Astrocyte (in vitro differentiated cells and primary cell): Measurements from ENCODE around the gene IRX1. TPM values are rescaled to one million over a fixed set of nuclear protein-coding genes. Genes with fewer than 3 reads are reported as not detected.

Source experiments
- DNase-seq: peaks from one replicate; pipeline ENCODE4 v3.0.0-alpha.2; 2010; ENCODE audit warnings: low read depth
- FAIRE-seq: peaks from 2 replicates; lab custom pipeline; 2011; peaks lifted over from hg19 to GRCh38; lab: Jason Lieb, UNC
- H2AFZ ChIP-seq: 2 replicates; pipeline ENCODE4 v1.6.0; 2012; ENCODE audit warnings: low read depth, low read length, inconsistent platforms
- H3K27ac ChIP-seq: 2 replicates; pipeline ENCODE4 v1.5.1; 2011; ENCODE audit warnings: low read depth, low read length, inconsistent platforms
- H3K27me3 ChIP-seq: 2 replicates; pipeline ENCODE4 v1.6.0; 2011; ENCODE audit warnings: low read length, inconsistent platforms; ENCODE audit not compliant: insufficient read depth
- H3K36me3 ChIP-seq: 2 replicates; pipeline ENCODE4 v1.5.1; 2011; ENCODE audit warnings: low read length, inconsistent platforms; ENCODE audit not compliant: insufficient read depth
- H3K4me1 ChIP-seq: 2 replicates; pipeline ENCODE4 v1.5.1; 2011; ENCODE audit warnings: low read length, inconsistent platforms; ENCODE audit not compliant: insufficient read depth
- H3K4me2 ChIP-seq: 2 replicates; pipeline ENCODE4 v1.6.0; 2012; ENCODE audit warnings: low read length, inconsistent platforms
- H3K4me3 ChIP-seq: 2 replicates; pipeline ENCODE4 v1.5.1; 2011; ENCODE audit warnings: low read depth, mild to moderate bottlenecking, low read length, inconsistent platforms; ENCODE audit not compliant: insufficient read depth
- H3K79me2 ChIP-seq: 2 replicates; pipeline ENCODE4 v1.6.0; 2012; ENCODE audit warnings: mild to moderate bottlenecking, low read length, inconsistent platforms; ENCODE audit not compliant: insufficient read depth
- H3K9ac ChIP-seq: 2 replicates; pipeline ENCODE4 v1.6.0; 2012; ENCODE audit warnings: mild to moderate bottlenecking, low read length, inconsistent platforms
- H3K9me3 ChIP-seq: 2 replicates; pipeline ENCODE4 v1.5.1; 2012; ENCODE audit warnings: low read depth, mild to moderate bottlenecking, low read length, inconsistent platforms; ENCODE audit not compliant: insufficient read depth
- H4K20me1 ChIP-seq: 2 replicates; pipeline ENCODE4 v1.6.0; 2012; ENCODE audit warnings: low read length, inconsistent platforms; ENCODE audit not compliant: insufficient read depth
- H3K27ac Mint-ChIP-seq: one replicate; pipeline ENCODE4 v1.8.0; 2021; ENCODE audit warnings: mild to moderate bottlenecking, mixed read lengths; ENCODE audit not compliant: unreplicated experiment
- H3K27me3 Mint-ChIP-seq: one replicate; pipeline ENCODE4 v1.8.0; 2021; ENCODE audit warnings: low read depth, mixed read lengths; ENCODE audit not compliant: unreplicated experiment
- H3K36me3 Mint-ChIP-seq: one replicate; pipeline ENCODE4 v1.8.0; 2021; ENCODE audit warnings: low read depth, mixed read lengths; ENCODE audit not compliant: unreplicated experiment
- H3K4me1 Mint-ChIP-seq: one replicate; pipeline ENCODE4 v1.8.0; 2021; ENCODE audit warnings: low read depth, mixed read lengths; ENCODE audit not compliant: unreplicated experiment
- H3K4me3 Mint-ChIP-seq: one replicate; pipeline ENCODE4 v1.8.0; 2021; ENCODE audit warnings: mild to moderate bottlenecking, moderate library complexity, mixed read lengths; ENCODE audit not compliant: unreplicated experiment
- H3K9me3 Mint-ChIP-seq: one replicate; pipeline ENCODE4 v1.8.0; 2021; ENCODE audit warnings: mild to moderate bottlenecking, mixed read lengths; ENCODE audit not compliant: unreplicated experiment
- EZH2 ChIP-seq: IDR thresholded peaks from 2 replicates; pipeline ENCODE4 v1.6.1; 2012; ENCODE audit warnings: mild to moderate bottlenecking, low read length, inconsistent platforms; ENCODE audit not compliant: insufficient read depth
- total RNA-seq: library from RNA; stranded (reverse); gene quantifications from 2 replicates; pipeline ENCODE4 v1.2.1, GENCODE V29; 2021
- TF ChIP-seq, protein P1 (sequence below): IDR thresholded peaks from 2 replicates; pipeline ENCODE4 v1.5.1; 2011; ENCODE audit warnings: low read depth, mild to moderate bottlenecking, inconsistent platforms, low read length, moderate library complexity; ENCODE audit not compliant: insufficient read depth

The IRX1 gene
- total RNA-seq, 1 donor from 2014 or later = 0.52 TPM

DNA sequence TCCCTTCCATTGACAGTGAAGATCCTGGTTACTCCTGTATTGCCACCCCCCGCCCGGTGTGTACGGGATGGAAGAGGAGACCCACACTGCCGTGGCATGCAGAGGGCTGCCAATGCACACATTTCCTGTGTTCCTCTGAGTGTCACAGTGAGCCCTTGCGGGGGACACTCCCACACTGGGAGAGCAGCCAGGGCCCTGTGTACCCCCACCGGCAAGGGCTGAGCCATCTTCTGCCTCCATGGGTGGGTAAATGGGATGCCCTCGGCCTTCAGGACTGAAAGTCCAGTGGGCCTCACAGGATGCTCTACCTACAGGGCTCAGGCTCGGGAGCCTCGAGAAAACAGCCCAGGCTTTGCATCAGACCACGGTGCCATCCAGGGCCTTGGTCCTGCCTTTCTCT is 18.1 kb downstream of the IRX1 start:
- H3K9me3 ChIP-seq = no peaks in the 10 kb centered on the region
- DNase-seq = no peak
- H3K27ac ChIP-seq = no peak overlapping the region
- no peak for FAIRE-seq
- Mint-ChIP-seq H3K36me3 (no peaks in the 10 kb centered on the region), H3K27me3 (peaks cover 49% of the 10 kb centered on the region), H3K9me3 (peaks cover 4% of the 10 kb centered on the region), H3K27ac (no peak overlapping the region), H3K4me3 (no peak overlapping the region), H3K4me1 (no peaks in the 10 kb centered on the region)
- peaks cover 3% of the 10 kb centered on the region for H3K79me2 ChIP-seq
- no peak overlapping the region for H3K4me2 ChIP-seq
- no peak overlapping the region for H2AFZ ChIP-seq
- H4K20me1 ChIP-seq = no peaks in the 10 kb centered on the region
- H3K9ac ChIP-seq = no peak overlapping the region
- H3K36me3 ChIP-seq = no peaks in the 10 kb centered on the region
- TF ChIP-seq, protein P1, sequence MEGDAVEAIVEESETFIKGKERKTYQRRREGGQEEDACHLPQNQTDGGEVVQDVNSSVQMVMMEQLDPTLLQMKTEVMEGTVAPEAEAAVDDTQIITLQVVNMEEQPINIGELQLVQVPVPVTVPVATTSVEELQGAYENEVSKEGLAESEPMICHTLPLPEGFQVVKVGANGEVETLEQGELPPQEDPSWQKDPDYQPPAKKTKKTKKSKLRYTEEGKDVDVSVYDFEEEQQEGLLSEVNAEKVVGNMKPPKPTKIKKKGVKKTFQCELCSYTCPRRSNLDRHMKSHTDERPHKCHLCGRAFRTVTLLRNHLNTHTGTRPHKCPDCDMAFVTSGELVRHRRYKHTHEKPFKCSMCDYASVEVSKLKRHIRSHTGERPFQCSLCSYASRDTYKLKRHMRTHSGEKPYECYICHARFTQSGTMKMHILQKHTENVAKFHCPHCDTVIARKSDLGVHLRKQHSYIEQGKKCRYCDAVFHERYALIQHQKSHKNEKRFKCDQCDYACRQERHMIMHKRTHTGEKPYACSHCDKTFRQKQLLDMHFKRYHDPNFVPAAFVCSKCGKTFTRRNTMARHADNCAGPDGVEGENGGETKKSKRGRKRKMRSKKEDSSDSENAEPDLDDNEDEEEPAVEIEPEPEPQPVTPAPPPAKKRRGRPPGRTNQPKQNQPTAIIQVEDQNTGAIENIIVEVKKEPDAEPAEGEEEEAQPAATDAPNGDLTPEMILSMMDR = no peak
- TF ChIP-seq EZH2 = no peak
- H3K4me1 ChIP-seq = no peaks in the 10 kb centered on the region
- no peaks in the 10 kb centered on the region for H3K27me3 ChIP-seq
- no peak overlapping the region for H3K4me3 ChIP-seq

DNA sequence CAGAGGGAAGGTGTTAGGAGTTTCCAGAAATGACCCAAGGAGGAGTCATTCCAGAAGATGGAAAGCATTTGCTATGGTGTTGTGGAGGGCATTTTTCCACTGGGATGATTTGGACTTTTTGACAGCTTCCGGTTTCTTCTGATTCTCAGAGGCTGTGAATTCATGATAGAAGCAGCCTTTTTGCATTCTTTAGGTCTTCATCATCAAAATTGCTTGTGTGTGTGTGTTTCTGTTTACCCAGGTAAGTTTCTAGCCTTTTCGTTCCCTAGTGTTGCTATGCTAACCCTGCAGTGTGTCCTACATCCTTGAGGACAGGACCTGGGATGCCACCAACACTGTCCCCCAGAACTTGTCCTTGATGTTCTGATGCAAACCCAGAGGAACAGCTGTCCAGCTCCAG is 19.6 kb downstream of the IRX1 start:
- H3K4me3 Mint-ChIP-seq = no peak overlapping the region
- no peak overlapping the region for H3K27ac Mint-ChIP-seq
- Histone ChIP-seq H3K4me2 (no peak overlapping the region), H3K4me1 (peaks cover 4% of the 10 kb centered on the region), H2AFZ (no peak overlapping the region), H3K36me3 (no peaks in the 10 kb centered on the region), H3K79me2 (peaks cover 3% of the 10 kb centered on the region), H4K20me1 (no peaks in the 10 kb centered on the region), H3K27me3 (no peaks in the 10 kb centered on the region), H3K27ac (no peak overlapping the region), H3K9me3 (no peaks in the 10 kb centered on the region), H3K4me3 (no peak overlapping the region), H3K9ac (no peak overlapping the region)
- no peaks in the 10 kb centered on the region for H3K36me3 Mint-ChIP-seq
- no peak for FAIRE-seq
- peaks cover 4% of the 10 kb centered on the region for H3K4me1 Mint-ChIP-seq
- peaks cover 41% of the 10 kb centered on the region for H3K27me3 Mint-ChIP-seq
- TF ChIP-seq, protein P1 = no peak
- no peak for TF ChIP-seq EZH2
- H3K9me3 Mint-ChIP-seq = peaks cover 4% of the 10 kb centered on the region
- peak; percentile 25 for DNase-seq

DNA sequence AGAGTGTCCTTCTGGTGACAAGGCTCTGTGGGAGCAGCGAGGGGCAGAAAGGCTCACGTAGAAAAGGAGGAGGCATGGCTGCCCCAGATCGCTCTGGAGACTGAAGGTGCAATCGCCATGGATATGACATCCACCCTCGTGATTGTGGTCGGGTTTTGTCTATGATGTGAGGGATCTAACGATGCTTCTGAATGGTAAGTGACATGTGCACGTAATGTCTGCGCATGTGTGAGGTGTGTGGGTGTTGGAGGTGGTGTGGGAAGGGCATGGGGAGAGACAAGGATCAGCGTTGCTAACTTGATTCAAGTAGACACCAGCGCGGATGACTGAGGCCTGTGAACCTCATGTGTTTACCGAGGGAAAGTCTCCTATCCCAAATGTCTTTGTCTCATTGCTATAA is 20.2 kb downstream of the IRX1 start:
- no peak overlapping the region for H3K27ac ChIP-seq
- Mint-ChIP-seq H3K27ac (no peak overlapping the region), H3K27me3 (peaks cover 39% of the 10 kb centered on the region), H3K9me3 (peaks cover 4% of the 10 kb centered on the region), H3K36me3 (no peaks in the 10 kb centered on the region), H3K4me3 (no peak overlapping the region), H3K4me1 (peaks cover 4% of the 10 kb centered on the region)
- no peaks in the 10 kb centered on the region for H3K9me3 ChIP-seq
- FAIRE-seq (no peak), DNase-seq (no peak)
- peaks cover 4% of the 10 kb centered on the region for H3K4me1 ChIP-seq
- H4K20me1 ChIP-seq = no peaks in the 10 kb centered on the region
- H3K4me3 ChIP-seq = no peak overlapping the region
- no peak overlapping the region for H3K9ac ChIP-seq
- H2AFZ ChIP-seq = no peak overlapping the region
- TF ChIP-seq, protein P1 = no peak
- no peak for TF ChIP-seq EZH2
- H3K36me3 ChIP-seq = no peaks in the 10 kb centered on the region
- H3K4me2 ChIP-seq = no peak overlapping the region
- H3K27me3 ChIP-seq = no peaks in the 10 kb centered on the region
- peaks cover under 1% of the 10 kb centered on the region for H3K79me2 ChIP-seq
